ENCODE data around the gene RAP1GAP2.

GRCh38 chr17:2798678-2799077, 2.4 kb downstream of the RAP1GAP2 start:
- TF ChIP-seq CTCF (conservative IDR thresholded peaks at IDR 0.05; ENCODE audit: low read length) (no peak), EZH2phosphoT487 (IDR thresholded peaks at IDR 0.05; ENCODE audit: borderline replicate concordance, low read depth, low read length) (no peak)
